K562 (cell line): ENCODE measurements around the gene MED29. TPM values are rescaled to one million over a fixed set of nuclear protein-coding genes. Genes with fewer than 3 reads are reported as not detected.

ENCODE experiments used
- ATAC-seq: fragments of 200-7000 bp; cut with Tn5 transposase; 3 replicates; pipeline ENCODE4 v1.9.1; 2020; ENCODE audit warnings: moderate library complexity
- BruUV-seq: library from RNA; stranded (reverse); fragments of 400-500 nt; replicated peaks from 2 replicates; lab custom pipeline; 2021; lab: Mats Ljungman, UMichigan
- CTCF ChIA-PET: fragments of 300-600 bp; formaldehyde crosslinking; extraction: SDS; loops from one replicate; lab custom pipeline; 2021; ENCODE audit warnings: low intra/inter-chr PET ratio; lab: Yijun Ruan, JAX
- POLR2A ChIA-PET: fragments of 300-600, 350-650 bp; sonication (Branson Sonifier 250); formaldehyde crosslinking; extraction: SDS; loops from one replicate; lab custom pipeline; 2021; ENCODE audit warnings: antibody characterized with exemption, inconsistent platforms; lab: Yijun Ruan, JAX
- DNase-seq, 4 experiments: peaks; one replicate each; pipeline versions ENCODE4 v3.0.0 to v3.0.0-alpha.2; 2011 to 2018; ENCODE audit warnings: low spot score in 3 of 4, mixed read lengths in 3 of 4; ENCODE audit errors: extremely low read depth in 1 of 4
- FAIRE-seq: peaks from 2 replicates; lab custom pipeline; 2011; peaks lifted over from hg19 to GRCh38; lab: Jason Lieb, UNC
- H2AFZ ChIP-seq: 2 replicates; pipeline ENCODE4 v1.6.0; 2011; ENCODE audit warnings: low read depth, low read length, control low read depth, inconsistent platforms
- H3K27ac ChIP-seq: fragments of 200-600 bp; 3 replicates; pipeline ENCODE4 v1.8.0; 2011; ENCODE audit warnings: low read depth, mild to moderate bottlenecking, control low read depth, inconsistent platforms, low read length, moderate library complexity, mixed read lengths; ENCODE audit errors: extremely low read depth
- H3K27me3 ChIP-seq, 2 experiments: fragments of 300-600 bp in 1 of 2; 2 replicates in 1 of 2; 3 replicates in 1 of 2; pipeline versions ENCODE4 v1.6.0 to v1.8.0; 2011; ENCODE audit warnings: inconsistent platforms in 2 of 2, low read length in 2 of 2, mild to moderate bottlenecking in 1 of 2, mixed read lengths in 1 of 2, moderate library complexity in 1 of 2; ENCODE audit not compliant: control insufficient read depth in 2 of 2, insufficient read depth in 2 of 2
- H3K36me3 ChIP-seq: fragments of 300-600 bp; 3 replicates; pipeline ENCODE4 v1.8.0; 2011; ENCODE audit warnings: mild to moderate bottlenecking, low read length, inconsistent platforms; ENCODE audit not compliant: control insufficient read depth, insufficient read depth
- H3K4me1 ChIP-seq, 2 experiments: fragments of 200-600 bp in 1 of 2; replicated peaks in 1 of 2; 2 replicates in 1 of 2; 3 replicates in 1 of 2; pipeline versions ENCODE4 v1.5.1 to v1.8.0; 2011; ENCODE audit warnings: inconsistent platforms in 2 of 2, low read length in 2 of 2, mild to moderate bottlenecking in 1 of 2, mixed read lengths in 1 of 2, moderate library complexity in 1 of 2; ENCODE audit not compliant: control insufficient read depth in 2 of 2, insufficient read depth in 2 of 2
- H3K4me2 ChIP-seq: 2 replicates; pipeline ENCODE4 v1.6.1; 2011; ENCODE audit warnings: low read length, control low read depth, inconsistent platforms, mixed read lengths; ENCODE audit not compliant: insufficient read depth
- H3K4me3 ChIP-seq: fragments of 200-600 bp; sonication (generic), shearing (Covaris generic); 2 replicates; pipeline ENCODE4 v1.5.1; 2016; ENCODE audit warnings: control low read depth, inconsistent platforms
- H3K79me2 ChIP-seq: fragments of 200-600 bp; 3 replicates; pipeline ENCODE4 v1.8.0; 2011; ENCODE audit warnings: low read length, inconsistent platforms; ENCODE audit not compliant: control insufficient read depth, insufficient read depth
- H3K9ac ChIP-seq, 2 experiments: 2 replicates each; pipeline versions ENCODE4 v1.6.0 to v1.6.1; 2011; ENCODE audit warnings: low read depth in 2 of 2, low read length in 2 of 2, control low read depth in 1 of 2, inconsistent platforms in 1 of 2, mild to moderate bottlenecking in 1 of 2, mixed read lengths in 1 of 2; ENCODE audit not compliant: insufficient read depth in 1 of 2
- H3K9me1 ChIP-seq: one replicate; pipeline ENCODE4 v1.6.0; 2011; ENCODE audit warnings: inconsistent platforms, mild to moderate bottlenecking, low read length, moderate library complexity; ENCODE audit not compliant: control insufficient read depth, insufficient read depth
- H3K9me3 ChIP-seq: replicated peaks from 2 replicates; pipeline ENCODE4 v1.5.1; 2011; ENCODE audit warnings: low read depth, low read length, inconsistent platforms; ENCODE audit not compliant: control insufficient read depth, insufficient read depth
- H4K20me1 ChIP-seq: replicated peaks from 2 replicates; pipeline ENCODE4 v1.6.1; 2011; ENCODE audit warnings: low read length, inconsistent platforms, mixed read lengths; ENCODE audit not compliant: control insufficient read depth, insufficient read depth
- COPS2 ChIP-seq: fragments of 450-650 bp; conservative IDR thresholded peaks from 2 replicates; pipeline ENCODE4 v1.6.1; 2016; ENCODE audit warnings: mild to moderate bottlenecking, moderate library complexity
- KDM1A ChIP-seq, 2 experiments: fragments of 450-650 bp; IDR thresholded peaks; 2 replicates each; pipeline ENCODE4 v1.6.1; 2016; ENCODE audit warnings: mild to moderate bottlenecking in 2 of 2
- MTA3 ChIP-seq: fragments of 450-650 bp; formaldehyde crosslinking; IDR thresholded peaks from 2 replicates; pipeline ENCODE4 v1.6.1; 2017; ENCODE audit warnings: mild to moderate bottlenecking, borderline replicate concordance
- NFE2L1 ChIP-seq: fragments of 450-650 bp; IDR thresholded peaks from 2 replicates; pipeline ENCODE4 v1.6.1; 2016; ENCODE audit warnings: missing genetic modification characterization, low read depth, mild to moderate bottlenecking, missing compliant biosample characterization, moderate library complexity, borderline replicate concordance
- RBFOX2 ChIP-seq: fragments of 200-400 bp; formaldehyde crosslinking; IDR thresholded peaks from 2 replicates; pipeline ENCODE4 v1.6.1; 2017; ENCODE audit warnings: low read depth, mild to moderate bottlenecking, low read length, moderate library complexity
- RBM17 ChIP-seq: fragments of 200-400 bp; formaldehyde crosslinking; IDR thresholded peaks from 2 replicates; pipeline ENCODE4 v1.6.1; 2017; ENCODE audit warnings: low read depth, mild to moderate bottlenecking, low read length, borderline replicate concordance
- ZNF583 ChIP-seq: fragments of 250-450 bp; sonication (Bioruptor Pico); IDR thresholded peaks from 2 replicates; pipeline ENCODE4 v1.4.0; 2020
- WGBS: fragments of 100-300 bp; shearing (Covaris generic); methylation state at CpG from one replicate; pipeline ENCODE4 v1.1.6; 2016; ENCODE audit warnings: low coverage, mixed read lengths; ENCODE audit not compliant: insufficient coverage; ENCODE audit errors: missing lambda C conversion rate; 5-methylcytosine and 5-hydroxymethylcytosine counted together
- in situ Hi-C: fragments of 300-500 bp; cut with MboI; formaldehyde crosslinking; loops from 4 replicates; pipeline ENCODE4 v1.15.0; 2018; ENCODE audit warnings: inconsistent platforms, mixed read lengths
- intact Hi-C: fragments of 100-400 bp; cut with micrococcal nuclease; formaldehyde crosslinking; loops from 2 replicates; pipeline ENCODE4 v1.14.2; 2022
- polyA plus RNA-seq, 8 experiments: library from polyadenylated mRNA; depleted of rRNA in 4 of 8; stranded (reverse) in 5 of 8; unstranded in 3 of 8; fragments of >200 nt; fragmentation: Nextera tagmentation in 2 of 8; fragmentation: Illumina TruSeq in 1 of 8; extraction: Ambion mirVana in 2 of 8; extraction: Trizol in 1 of 8; gene quantifications; 2 replicates each; pipeline versions ENCODE4 v1.2.1 to v1.2.3, GENCODE V29; 2011 to 2014; ENCODE audit warnings: inconsistent platforms in 1 of 8, missing spikeins in 1 of 8
- total RNA-seq, 7 experiments: library from RNA; depleted of rRNA in 6 of 7; stranded (reverse); fragments of >200 nt in 6 of 7; fragmentation: Illumina TruSeq in 2 of 7; extraction: Trizol in 2 of 7; gene quantifications; 2 replicates each; pipeline versions ENCODE4 v1.2.1 to v1.2.3, GENCODE V29; 2011 to 2021; ENCODE audit warnings: low replicate concordance in 1 of 7
- TF ChIP-seq, protein P1 (sequence below): conservative IDR thresholded peaks from 2 replicates; pipeline ENCODE4 v1.6.1; 2011; ENCODE audit warnings: low read depth, mild to moderate bottlenecking, low read length; ENCODE audit not compliant: control insufficient read depth
- TF ChIP-seq, protein P2 (sequence below): sonication (generic); formaldehyde crosslinking; IDR thresholded peaks from 2 replicates; pipeline ENCODE4 v1.8.1; 2023; ENCODE audit warnings: mild to moderate bottlenecking, missing genetic modification reagents
- TF ChIP-seq, protein P3 (sequence below): sonication (generic); formaldehyde crosslinking; IDR thresholded peaks from 2 replicates; pipeline ENCODE4 v1.8.0; 2022; ENCODE audit warnings: missing genetic modification reagents, mild to moderate bottlenecking, moderate library complexity, borderline replicate concordance
- TF ChIP-seq, protein P4 (sequence below): IDR thresholded peaks from 2 replicates; pipeline ENCODE4 v1.6.1; 2014; ENCODE audit warnings: antibody characterized with exemption

Gene MED29
- total and polyA plus RNA-seq, 9 of the 15 experiments (the other 6 are each of a cell fraction or from before 2014, with no cell fraction given): 1.8 to 22.6 (median 12.4) TPM

DNA sequence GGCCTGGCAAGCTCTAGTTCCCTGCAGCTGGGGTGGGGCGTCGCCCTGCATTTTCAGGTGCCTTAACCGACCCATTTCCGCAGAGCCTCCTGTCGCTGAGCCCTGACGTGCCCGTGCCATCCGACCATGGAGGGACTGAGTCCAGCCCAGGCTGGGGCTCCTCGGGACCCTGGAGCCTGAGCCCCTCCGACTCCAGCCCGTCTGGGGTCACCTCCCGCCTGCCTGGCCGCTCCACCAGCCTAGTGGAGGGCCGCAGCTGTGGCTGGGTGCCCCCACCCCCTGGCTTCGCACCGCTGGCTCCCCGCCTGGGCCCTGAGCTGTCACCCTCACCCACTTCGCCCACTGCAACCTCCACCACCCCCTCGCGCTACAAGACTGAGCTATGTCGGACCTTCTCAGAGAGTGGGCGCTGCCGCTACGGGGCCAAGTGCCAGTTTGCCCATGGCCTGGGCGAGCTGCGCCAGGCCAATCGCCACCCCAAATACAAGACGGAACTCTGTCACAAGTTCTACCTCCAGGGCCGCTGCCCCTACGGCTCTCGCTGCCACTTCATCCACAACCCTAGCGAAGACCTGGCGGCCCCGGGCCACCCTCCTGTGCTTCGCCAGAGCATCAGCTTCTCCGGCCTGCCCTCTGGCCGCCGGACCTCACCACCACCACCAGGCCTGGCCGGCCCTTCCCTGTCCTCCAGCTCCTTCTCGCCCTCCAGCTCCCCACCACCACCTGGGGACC is 16.6 kb downstream of the MED29 start (continued):
- TF ChIP-seq, protein P1, sequence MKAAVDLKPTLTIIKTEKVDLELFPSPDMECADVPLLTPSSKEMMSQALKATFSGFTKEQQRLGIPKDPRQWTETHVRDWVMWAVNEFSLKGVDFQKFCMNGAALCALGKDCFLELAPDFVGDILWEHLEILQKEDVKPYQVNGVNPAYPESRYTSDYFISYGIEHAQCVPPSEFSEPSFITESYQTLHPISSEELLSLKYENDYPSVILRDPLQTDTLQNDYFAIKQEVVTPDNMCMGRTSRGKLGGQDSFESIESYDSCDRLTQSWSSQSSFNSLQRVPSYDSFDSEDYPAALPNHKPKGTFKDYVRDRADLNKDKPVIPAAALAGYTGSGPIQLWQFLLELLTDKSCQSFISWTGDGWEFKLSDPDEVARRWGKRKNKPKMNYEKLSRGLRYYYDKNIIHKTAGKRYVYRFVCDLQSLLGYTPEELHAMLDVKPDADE: peak; percentile 30; the same call in 1 of the 2 replicates
- TF ChIP-seq, protein P2, sequence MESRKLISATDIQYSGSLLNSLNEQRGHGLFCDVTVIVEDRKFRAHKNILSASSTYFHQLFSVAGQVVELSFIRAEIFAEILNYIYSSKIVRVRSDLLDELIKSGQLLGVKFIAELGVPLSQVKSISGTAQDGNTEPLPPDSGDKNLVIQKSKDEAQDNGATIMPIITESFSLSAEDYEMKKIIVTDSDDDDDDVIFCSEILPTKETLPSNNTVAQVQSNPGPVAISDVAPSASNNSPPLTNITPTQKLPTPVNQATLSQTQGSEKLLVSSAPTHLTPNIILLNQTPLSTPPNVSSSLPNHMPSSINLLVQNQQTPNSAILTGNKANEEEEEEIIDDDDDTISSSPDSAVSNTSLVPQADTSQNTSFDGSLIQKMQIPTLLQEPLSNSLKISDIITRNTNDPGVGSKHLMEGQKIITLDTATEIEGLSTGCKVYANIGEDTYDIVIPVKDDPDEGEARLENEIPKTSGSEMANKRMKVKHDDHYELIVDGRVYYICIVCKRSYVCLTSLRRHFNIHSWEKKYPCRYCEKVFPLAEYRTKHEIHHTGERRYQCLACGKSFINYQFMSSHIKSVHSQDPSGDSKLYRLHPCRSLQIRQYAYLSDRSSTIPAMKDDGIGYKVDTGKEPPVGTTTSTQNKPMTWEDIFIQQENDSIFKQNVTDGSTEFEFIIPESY: peak; percentile 22; the same call in 1 of the 2 replicates

DNA sequence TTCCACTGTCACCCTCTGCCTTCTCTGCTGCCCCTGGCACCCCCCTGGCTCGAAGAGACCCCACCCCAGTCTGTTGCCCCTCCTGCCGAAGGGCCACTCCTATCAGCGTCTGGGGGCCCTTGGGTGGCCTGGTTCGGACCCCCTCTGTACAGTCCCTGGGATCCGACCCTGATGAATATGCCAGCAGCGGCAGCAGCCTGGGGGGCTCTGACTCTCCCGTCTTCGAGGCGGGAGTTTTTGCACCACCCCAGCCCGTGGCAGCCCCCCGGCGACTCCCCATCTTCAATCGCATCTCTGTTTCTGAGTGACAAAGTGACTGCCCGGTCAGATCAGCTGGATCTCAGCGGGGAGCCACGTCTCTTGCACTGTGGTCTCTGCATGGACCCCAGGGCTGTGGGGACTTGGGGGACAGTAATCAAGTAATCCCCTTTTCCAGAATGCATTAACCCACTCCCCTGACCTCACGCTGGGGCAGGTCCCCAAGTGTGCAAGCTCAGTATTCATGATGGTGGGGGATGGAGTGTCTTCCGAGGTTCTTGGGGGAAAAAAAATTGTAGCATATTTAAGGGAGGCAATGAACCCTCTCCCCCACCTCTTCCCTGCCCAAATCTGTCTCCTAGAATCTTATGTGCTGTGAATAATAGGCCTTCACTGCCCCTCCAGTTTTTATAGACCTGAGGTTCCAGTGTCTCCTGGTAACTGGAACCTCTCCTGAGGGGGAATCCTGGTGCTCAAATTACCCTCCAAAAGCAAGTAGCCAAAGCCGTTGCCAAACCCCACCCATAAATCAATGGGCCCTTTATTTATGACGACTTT is 17.4 kb downstream of the MED29 start:
- FAIRE-seq (no peak), DNase-seq (peak in 1 of 4 experiments; percentile 14), ATAC-seq (no peak)
- Histone ChIP-seq H3K9me1 (no peaks in the 10 kb centered on the region), H3K27ac (peak overlapping the region; percentile 98), H3K4me2 (peak overlapping the region; percentile 85), H2AFZ (no peak overlapping the region), H3K27me3 (no peaks in the 10 kb centered on the region), H3K79me2 (peaks cover 52% of the 10 kb centered on the region), H3K4me1 (peaks cover 47 to 76% of the 10 kb centered on the region in 2 experiments), H3K9me3 (no peaks in the 10 kb centered on the region), H3K4me3 (peak overlapping the region; percentile 78), H4K20me1 (peaks cover 4% of the 10 kb centered on the region; the same call in 1 of the 2 replicates), H3K36me3 (peaks cover 13% of the 10 kb centered on the region; the same call in 1 of the 3 replicates), H3K9ac (peak overlapping the region; percentile 91 to 97)
- CTCF ChIA-PET: interaction anchor here (0.6 to 0.8 kb wide), 2 partner anchors 11 to 522 kb away, joined by 3 to 5 read pairs; no protein-coding TSS in a partner anchor
- POLR2A ChIA-PET: interaction anchor here (0.7 to 4.0 kb wide), 8 partner anchors 11 to 217 kb away, joined by 3 to 18 read pairs (median 6); partner anchors contain the start of genes MED29, PAF1, RPS16 and SAMD4B
- no TSS peak for BruUV-seq
- WGBS: 50% methylated on average over 19 of the region's 20 CpGs
- in situ Hi-C loops (no loop called here), intact Hi-C loops (no loop called here)
- TF ChIP-seq KDM1A (IDR thresholded peaks at IDR 0.05) (no peak), RBM17 (no peak), MTA3 (no peak; the same call in 1 of the 2 replicates), COPS2 (no peak), NFE2L1 (no peak), ZNF583 (CRISPR knock-in tag) (no peak), RBFOX2 (peak; percentile 27; the same call in 1 of the 2 replicates)
- TF ChIP-seq, protein P3, sequence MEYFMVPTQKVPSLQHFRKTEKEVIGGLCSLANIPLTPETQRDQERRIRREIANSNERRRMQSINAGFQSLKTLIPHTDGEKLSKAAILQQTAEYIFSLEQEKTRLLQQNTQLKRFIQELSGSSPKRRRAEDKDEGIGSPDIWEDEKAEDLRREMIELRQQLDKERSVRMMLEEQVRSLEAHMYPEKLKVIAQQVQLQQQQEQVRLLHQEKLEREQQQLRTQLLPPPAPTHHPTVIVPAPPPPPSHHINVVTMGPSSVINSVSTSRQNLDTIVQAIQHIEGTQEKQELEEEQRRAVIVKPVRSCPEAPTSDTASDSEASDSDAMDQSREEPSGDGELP (CRISPR knock-in tag): peak; percentile 59
- TF ChIP-seq, protein P4, sequence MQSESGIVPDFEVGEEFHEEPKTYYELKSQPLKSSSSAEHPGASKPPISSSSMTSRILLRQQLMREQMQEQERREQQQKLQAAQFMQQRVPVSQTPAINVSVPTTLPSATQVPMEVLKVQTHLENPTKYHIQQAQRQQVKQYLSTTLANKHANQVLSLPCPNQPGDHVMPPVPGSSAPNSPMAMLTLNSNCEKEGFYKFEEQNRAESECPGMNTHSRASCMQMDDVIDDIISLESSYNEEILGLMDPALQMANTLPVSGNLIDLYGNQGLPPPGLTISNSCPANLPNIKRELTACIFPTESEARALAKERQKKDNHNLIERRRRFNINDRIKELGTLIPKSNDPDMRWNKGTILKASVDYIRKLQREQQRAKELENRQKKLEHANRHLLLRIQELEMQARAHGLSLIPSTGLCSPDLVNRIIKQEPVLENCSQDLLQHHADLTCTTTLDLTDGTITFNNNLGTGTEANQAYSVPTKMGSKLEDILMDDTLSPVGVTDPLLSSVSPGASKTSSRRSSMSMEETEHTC: no peak
